HG02970 (cell line): Measurements from ENCODE around the gene PLEKHA6.

Experiments used
- ATAC-seq: cut with Tn5 transposase; IDR thresholded peaks from one replicate; pipeline ENCODE4 v1.9.1; 2021; ENCODE audit warnings: mild to moderate bottlenecking, moderate library complexity, moderate number of reproducible peaks; ENCODE audit not compliant: unreplicated experiment, low FRiP score

PLEKHA6 gene

GRCh38 chr1:204287466-204287891, 72.2 kb downstream of the PLEKHA6 start:
- no peak for ATAC-seq

GRCh38 chr1:204286831-204287421, 72.8 kb downstream of the PLEKHA6 start:
- ATAC-seq, result no peak

DNA sequence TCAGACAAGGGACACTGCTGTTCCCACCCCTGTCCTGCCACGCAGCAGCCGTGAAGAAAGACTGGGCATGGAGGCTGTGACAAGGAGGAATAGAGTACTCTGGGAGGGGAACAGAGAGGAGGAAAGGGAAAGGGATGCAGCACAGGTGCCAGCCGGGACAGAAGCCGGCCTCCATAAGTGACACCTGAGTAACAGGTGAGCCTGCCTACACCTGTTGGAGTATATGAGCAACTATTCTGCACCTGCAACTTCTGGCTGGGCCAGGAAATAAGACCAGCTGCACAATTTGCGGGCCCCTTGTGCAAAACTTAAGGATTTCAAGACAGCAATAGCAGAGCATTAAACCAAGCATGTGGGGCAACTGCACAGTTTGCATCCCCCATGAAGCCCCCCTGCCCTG, 73.4 kb downstream of the PLEKHA6 start:
- ATAC-seq, result no peak

DNA sequence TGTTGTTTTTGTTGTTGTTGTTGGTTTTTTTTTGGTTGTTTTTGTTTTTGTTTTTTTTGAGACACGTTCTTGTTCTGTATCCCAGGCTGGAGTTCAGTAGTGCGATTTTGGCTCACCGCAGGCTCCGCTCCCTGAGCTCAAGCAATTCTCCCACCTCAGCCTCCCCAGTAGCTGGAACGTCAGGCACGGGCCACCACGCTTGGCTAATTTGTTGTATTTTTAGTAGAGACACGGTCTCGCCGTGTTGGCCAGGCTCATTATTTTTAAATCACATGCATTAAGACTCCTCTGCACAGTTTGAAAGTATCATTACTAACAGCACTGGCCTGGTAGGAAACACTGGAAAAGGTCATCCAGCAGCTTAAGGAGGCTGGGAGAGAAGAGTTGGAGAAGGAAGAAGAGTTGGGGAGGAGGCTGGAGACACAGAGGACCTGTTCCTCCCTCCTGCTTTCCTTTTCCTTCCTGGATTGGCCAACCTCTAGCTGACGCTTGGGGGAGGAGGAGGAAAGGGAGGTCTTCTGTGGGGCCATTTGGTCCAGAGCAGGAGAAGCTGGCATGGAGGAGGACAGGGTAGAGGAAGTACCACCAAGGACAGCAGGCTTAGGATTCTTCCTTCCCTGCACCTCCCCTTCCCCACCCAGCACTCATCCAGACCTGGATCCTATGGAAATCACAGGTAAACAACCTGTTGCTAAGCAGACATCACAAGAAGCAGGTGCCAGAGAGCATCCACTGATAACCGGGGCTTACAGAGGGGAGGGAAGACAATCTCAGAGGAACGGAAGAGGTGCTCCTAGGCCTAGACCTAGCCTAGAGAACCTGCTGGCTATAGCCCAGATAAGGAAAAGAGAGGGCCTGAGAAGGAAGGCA, 74.1 kb downstream of the PLEKHA6 start:
- no peak for ATAC-seq

- ATAC-seq, result no peak
Measured at GRCh38 chr1:204284929-204285328, 74.8 kb downstream of the PLEKHA6 start.

DNA sequence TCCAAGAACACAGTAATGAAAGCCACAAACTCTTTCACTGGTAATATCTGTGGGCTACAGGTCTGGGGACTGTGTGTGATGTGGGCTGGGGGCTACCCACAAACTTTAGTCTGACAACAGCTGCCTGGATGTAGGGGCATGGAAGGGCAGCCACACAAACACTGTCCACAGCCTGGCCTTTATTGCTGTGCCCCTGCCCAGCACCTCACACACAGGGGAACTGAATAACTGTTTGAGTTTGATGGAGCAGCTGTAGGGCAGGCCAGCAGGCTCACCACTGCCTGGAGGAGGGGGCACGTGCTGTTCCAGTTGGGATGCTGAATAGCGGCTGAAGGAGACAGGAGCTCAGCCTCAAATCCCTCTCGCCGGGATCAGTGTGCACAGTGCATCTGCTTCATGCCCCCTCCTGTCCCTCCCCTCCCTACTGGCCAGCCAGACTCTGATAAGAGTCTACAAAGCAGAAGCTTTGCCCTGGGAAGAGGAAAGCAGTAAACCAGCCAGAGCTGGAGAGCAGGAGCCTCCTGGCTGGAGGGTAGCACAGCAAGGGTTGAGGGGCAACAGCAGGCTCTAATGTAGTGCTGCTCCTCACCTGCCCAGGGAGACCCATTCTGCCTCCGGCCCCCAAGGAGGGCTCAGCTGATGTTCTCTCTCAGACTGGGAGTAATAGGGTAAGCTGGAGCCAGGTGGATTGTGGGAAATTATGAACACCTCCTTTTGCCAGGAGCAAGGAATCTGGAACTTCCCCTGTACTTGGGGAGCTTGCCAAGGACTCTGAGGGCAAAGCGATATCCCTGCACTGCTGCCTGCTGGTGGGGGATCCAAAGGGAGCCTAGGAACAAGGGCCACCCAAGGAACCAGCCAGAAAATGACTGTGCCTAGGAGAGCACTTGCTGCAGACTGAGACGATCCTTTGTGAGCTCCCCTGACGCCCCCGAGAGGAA, 75.7 kb downstream of the PLEKHA6 start:
- ATAC-seq, result no peak

GRCh38 chr1:204282761-204283221, 76.9 kb downstream of the PLEKHA6 start:
- no peak for ATAC-seq

- no peak for ATAC-seq
Measured at GRCh38 chr1:204280099-204280961, 79.4 kb downstream of the PLEKHA6 start.

DNA sequence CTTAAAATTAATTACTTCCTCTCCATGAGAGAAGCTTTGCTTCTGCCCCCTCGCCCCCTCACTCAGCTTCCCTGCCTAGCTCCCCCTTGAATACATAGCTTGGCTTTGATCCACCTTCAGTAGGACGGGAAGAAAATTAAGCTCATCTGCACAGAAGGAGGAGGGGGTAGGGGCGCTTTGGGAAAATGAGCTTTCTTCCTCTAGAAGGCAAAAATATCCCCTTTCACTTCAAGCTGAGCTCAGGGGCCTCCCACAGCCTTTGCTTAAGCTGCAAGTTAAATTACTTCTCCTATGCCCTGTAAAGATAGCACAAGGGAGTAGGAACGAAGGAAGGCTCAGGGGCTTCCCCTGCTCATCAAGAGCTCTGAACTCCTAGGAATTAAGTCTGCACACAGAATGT, 80.8 kb downstream of the PLEKHA6 start:
- ATAC-seq, result no peak

DNA sequence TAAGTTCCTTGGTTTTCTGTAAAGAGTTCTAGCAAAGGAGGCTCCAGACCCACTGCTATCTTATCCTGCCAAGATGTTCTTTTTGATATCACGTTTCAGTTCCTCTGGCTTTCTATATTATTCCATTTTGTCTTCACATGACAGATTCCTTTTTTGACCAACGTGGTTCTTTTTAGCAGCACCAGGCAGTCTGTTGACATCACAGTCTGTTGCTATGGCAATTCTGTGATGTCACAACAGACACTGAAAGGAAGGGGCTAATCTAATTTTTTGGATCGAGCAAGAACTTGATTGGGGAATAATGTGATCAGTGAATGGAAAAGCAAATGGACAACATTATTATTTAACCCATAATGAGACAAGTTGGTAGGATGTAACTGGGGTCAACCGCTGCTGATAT, 81.5 kb downstream of the PLEKHA6 start:
- ATAC-seq, result no peak

DNA sequence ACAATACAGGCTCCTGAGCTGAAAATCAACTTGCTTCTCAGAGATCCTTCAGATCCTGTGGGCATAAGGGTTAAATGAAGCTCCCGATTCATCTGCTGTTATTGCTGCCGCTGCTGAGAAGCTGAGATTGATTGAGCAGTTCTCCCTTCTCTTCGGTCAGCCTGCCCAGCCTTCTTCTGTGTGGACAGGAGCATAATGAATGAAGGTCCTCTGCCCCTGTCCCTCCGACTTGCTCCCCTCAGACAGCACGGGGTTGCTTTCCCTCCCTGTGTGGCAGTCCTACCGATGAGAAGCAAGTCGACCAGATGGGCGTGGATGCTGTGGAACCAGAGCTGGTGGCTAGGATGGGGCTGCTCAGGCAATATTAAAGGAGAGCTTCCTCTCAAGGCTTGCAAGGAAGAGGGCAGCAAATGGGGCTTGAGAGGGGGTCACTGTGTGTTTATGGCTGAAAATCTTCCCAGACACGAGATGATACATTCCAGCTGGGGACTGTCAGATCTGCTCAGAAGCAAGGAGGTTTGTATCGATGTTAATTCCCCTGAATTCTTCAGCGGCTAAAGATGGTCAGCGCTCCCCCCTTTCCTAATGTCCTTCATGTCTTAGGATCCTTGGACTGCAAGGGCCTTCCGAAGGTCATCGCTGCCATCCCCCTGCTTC, 82.0 kb downstream of the PLEKHA6 start:
- no peak for ATAC-seq

DNA sequence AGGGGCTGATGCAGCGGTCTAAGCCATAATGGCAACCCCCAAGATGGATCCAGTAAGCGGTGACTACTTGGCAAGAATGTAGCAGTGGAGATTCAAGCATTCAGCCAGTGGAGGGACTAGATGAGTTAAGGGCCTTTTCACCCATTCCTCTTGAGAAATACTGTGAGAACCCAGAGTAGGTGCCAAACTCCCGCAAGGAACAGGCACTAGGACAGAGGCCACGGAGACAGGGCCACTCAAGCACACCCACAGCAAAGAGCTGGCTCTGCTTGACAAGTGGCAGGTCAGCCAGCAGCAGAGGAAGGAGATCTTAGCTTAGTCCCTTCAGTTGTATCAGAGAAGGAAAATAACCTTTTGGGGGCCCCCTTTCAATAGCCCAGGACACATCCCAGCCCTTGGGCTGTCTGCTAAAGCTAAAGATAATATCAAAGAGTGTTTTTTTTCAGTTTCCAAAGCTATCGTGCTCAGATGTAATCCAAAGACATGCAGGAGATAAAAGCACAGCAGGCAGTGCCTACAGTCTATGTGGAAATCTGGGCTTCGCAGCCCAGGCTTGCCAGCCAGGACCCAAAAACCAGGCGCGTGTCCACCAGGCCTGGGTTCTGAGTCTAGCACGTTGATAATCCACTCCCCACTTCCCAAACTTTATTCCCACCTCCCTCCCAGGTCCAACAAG, 83.9 kb downstream of the PLEKHA6 start:
- no peak for ATAC-seq

DNA sequence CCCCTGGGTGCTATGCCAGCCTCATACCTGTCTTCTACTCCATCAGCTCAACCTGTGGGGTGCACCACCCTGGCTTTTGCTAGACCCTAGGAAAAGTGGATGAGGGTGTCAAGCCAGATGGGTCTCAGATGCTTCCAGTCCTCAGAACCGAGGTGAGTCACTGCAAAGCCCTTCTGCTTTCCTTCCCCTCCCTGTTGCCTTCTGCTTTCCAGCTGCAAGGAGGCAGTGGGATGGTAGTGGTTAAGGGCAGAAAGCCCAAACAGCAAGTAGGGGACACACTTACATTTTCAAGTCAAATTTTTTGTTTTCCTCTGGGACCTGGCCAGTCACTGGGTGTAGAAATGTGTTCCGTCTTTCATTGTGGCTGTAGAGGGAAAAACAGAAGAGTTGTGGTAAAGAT, 85.3 kb downstream of the PLEKHA6 start:
- no peak for ATAC-seq

GRCh38 chr1:204272505-204272904, 87.2 kb downstream of the PLEKHA6 start:
- ATAC-seq, result no peak

- ATAC-seq, result no peak
Measured at GRCh38 chr1:204271970-204272369, 87.8 kb downstream of the PLEKHA6 start.

- ATAC-seq, result no peak
Measured at GRCh38 chr1:204268101-204268500, 91.6 kb downstream of the PLEKHA6 start.

GRCh38 chr1:204267191-204267601, 92.5 kb downstream of the PLEKHA6 start:
- no peak for ATAC-seq

DNA sequence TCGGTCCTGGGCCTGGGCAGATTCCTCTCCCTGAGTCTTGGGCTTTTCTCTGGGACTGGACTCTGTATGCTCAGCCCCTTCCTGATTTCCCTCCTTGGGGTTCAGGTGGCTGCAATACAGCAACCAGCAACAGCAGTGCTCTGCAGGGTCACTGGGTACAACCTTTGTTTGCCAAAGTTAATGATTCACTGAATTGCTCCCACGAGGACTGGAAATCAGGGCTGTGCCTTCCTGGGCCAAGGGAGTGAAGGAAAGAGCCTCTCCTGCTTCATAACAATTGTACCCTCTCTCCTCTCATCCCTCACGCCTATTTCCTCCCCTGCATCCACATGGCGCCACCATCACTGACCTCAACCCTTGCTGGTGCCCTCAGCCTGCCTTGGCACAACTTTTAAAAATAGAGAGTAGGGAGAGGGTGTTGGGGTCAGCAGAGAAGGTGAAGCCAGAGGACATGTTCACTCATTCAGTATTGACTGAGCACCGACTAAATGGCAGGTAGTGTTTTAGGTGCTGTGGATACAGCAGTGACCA, 93.2 kb downstream of the PLEKHA6 start:
- no peak for ATAC-seq

GRCh38 chr1:204265665-204266064, 94.1 kb downstream of the PLEKHA6 start:
- no peak for ATAC-seq
